AG08396 (cell line): ENCODE data around the gene FSHR.

Experiments
- DNase-seq: peaks from one replicate; pipeline ENCODE4 v3.0.0; 2012; ENCODE audit warnings: low spot score, mixed read lengths

The FSHR gene

GRCh38 chr2:48952614-48953013 is 201.7 kb downstream of the FSHR start:
- DNase-seq: no peak

GRCh38 chr2:48952143-48952542 is 202.2 kb downstream of the FSHR start:
- no peak for DNase-seq

GRCh38 chr2:48948400-48949125 is 205.8 kb downstream of the FSHR start:
- no peak for DNase-seq

- DNase-seq: peak; percentile 63
These were observed 207.8 kb downstream of the FSHR start for GRCh38 chr2:48946449-48947048.

- no peak for DNase-seq
These were observed 209.4 kb downstream of the FSHR start for GRCh38 chr2:48944956-48945355.

GRCh38 chr2:48943436-48943835 is 210.9 kb downstream of the FSHR start:
- DNase-seq: no peak

GRCh38 chr2:48941908-48942307 is 212.4 kb downstream of the FSHR start:
- DNase-seq: no peak

GRCh38 chr2:48941456-48941855 is 212.9 kb downstream of the FSHR start:
- DNase-seq: no peak

- DNase-seq: no peak
These were observed 213.7 kb downstream of the FSHR start for GRCh38 chr2:48940606-48941005.

GRCh38 chr2:48939232-48939631 is 215.1 kb downstream of the FSHR start:
- DNase-seq: no peak

GRCh38 chr2:48938231-48938630 is 216.1 kb downstream of the FSHR start:
- no peak for DNase-seq

GRCh38 chr2:48934807-48935206 is 219.5 kb downstream of the FSHR start:
- DNase-seq: no peak

- DNase-seq: no peak
These were observed 220.4 kb downstream of the FSHR start for GRCh38 chr2:48933828-48934497.

GRCh38 chr2:48932667-48933066 is 221.6 kb downstream of the FSHR start:
- DNase-seq: no peak

GRCh38 chr2:48929571-48930301 is 224.6 kb downstream of the FSHR start:
- DNase-seq: no peak

GRCh38 chr2:48927355-48927754 is 227.0 kb downstream of the FSHR start:
- DNase-seq: no peak

- no peak for DNase-seq
These were observed 238.4 kb downstream of the FSHR start for GRCh38 chr2:48915884-48916283.

- DNase-seq: no peak
These were observed 239.1 kb downstream of the FSHR start for GRCh38 chr2:48915227-48915626.

- DNase-seq: no peak
These were observed 239.7 kb downstream of the FSHR start for GRCh38 chr2:48914477-48915089.
